Anterior cingulate cortex (tissue), 58 donors: ENCODE data around the gene LIG1.
"Not testable (repeated sequence)": the region's sequence is repeated elsewhere in the genome, so short reads cannot be mapped to it uniquely, and the experiment has no call there.

Source experiments
- DNase-seq, 58 donors: peaks; one replicate each; lab custom pipeline; 2025; lab: John Stamatoyannopoulos, UW

Gene LIG1

GRCh38 chr19:48090281-48090802 is 79.8 kb downstream of the LIG1 start:
- peak in 17 of 58 donors; percentile 3 to 61 (median 19) for DNase-seq

GRCh38 chr19:48088991-48089390 is 81.2 kb downstream of the LIG1 start:
- not testable (repeated sequence) for DNase-seq

- peak in 27 of 58 donors; percentile 6 to 70 (median 26) for DNase-seq
These were observed 84.0 kb downstream of the LIG1 start for GRCh38 chr19:48085904-48086864.

- peak in 29 of 58 donors; percentile 4 to 69 (median 30) for DNase-seq
These were observed 85.1 kb downstream of the LIG1 start for GRCh38 chr19:48085076-48085475.

GRCh38 chr19:48081106-48081505 is 89.0 kb downstream of the LIG1 start:
- no peak for DNase-seq

GRCh38 chr19:48070177-48070769 is 99.9 kb downstream of the LIG1 start:
- DNase-seq: not testable (repeated sequence)

DNA sequence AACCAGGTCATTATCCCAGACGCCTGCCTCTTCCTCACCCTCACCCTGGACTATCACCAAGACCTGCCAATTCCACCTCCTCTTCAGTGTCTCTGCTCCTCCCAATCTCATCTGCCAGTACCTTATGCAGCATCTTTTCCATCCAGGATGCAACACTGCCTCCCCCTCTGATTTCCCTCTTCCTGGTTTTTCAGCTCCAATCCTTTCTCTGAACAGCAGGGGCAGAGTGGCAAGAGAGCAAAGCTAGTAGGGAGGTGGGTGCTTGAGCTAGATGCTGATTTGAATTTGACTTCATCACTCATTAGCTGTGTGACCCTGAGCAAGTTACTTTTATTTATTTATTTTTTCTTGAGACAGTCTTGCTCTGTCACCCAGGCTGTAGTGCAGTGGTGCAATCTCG is 100.7 kb downstream of the LIG1 start:
- DNase-seq: no peak
